ENCODE measurements around the gene LPIN2.
"Not testable (repeated sequence)": the region's sequence is repeated elsewhere in the genome, so short reads cannot be mapped to it uniquely, and the experiment has no call there.

The LPIN2 gene

GRCh38 chr18:3005462-3005861 lies 7.5 kb downstream of the LPIN2 start:
- DNase-seq: no peak

- not testable (repeated sequence) for DNase-seq
These were observed 9.2 kb downstream of the LPIN2 start for GRCh38 chr18:3003766-3004165.

GRCh38 chr18:3002732-3003131 lies 10.2 kb downstream of the LPIN2 start:
- DNase-seq: no peak

- DNase-seq: no peak
These were observed 14.3 kb downstream of the LPIN2 start for GRCh38 chr18:2998644-2999043.

- DNase-seq: no peak
These were observed 14.9 kb downstream of the LPIN2 start for GRCh38 chr18:2997846-2998564.

- no peak for DNase-seq
These were observed 15.5 kb downstream of the LPIN2 start for GRCh38 chr18:2997429-2997828.

- no peak for DNase-seq
These were observed 18.1 kb downstream of the LPIN2 start for GRCh38 chr18:2994603-2995432.

- no peak for DNase-seq
These were observed 18.8 kb downstream of the LPIN2 start for GRCh38 chr18:2994020-2994589.

- no peak for DNase-seq
These were observed 19.7 kb downstream of the LPIN2 start for GRCh38 chr18:2992995-2993877.

- DNase-seq: no peak
These were observed 21.8 kb downstream of the LPIN2 start for GRCh38 chr18:2990956-2991640.

GRCh38 chr18:2987876-2988790 lies 24.8 kb downstream of the LPIN2 start:
- no peak for DNase-seq

- DNase-seq: no peak
These were observed 26.6 kb downstream of the LPIN2 start for GRCh38 chr18:2986150-2986865.

- DNase-seq: no peak
These were observed 27.3 kb downstream of the LPIN2 start for GRCh38 chr18:2985628-2986027.

GRCh38 chr18:2984703-2985261 lies 28.2 kb downstream of the LPIN2 start:
- DNase-seq: no peak

GRCh38 chr18:2984091-2984490 lies 28.9 kb downstream of the LPIN2 start:
- no peak for DNase-seq

GRCh38 chr18:2983296-2983695 lies 29.6 kb downstream of the LPIN2 start:
- DNase-seq: no peak

GRCh38 chr18:2982452-2983269 lies 30.3 kb downstream of the LPIN2 start:
- no peak for DNase-seq

GRCh38 chr18:2982022-2982421 lies 30.9 kb downstream of the LPIN2 start:
- DNase-seq: no peak

- no peak for DNase-seq
These were observed 31.7 kb downstream of the LPIN2 start for GRCh38 chr18:2981212-2981728.
